ENCODE measurements around the gene SNX13.
"Not testable (repeated sequence)": the region's sequence is repeated elsewhere in the genome, so short reads cannot be mapped to it uniquely, and the experiment has no call there.

SNX13 gene

DNA sequence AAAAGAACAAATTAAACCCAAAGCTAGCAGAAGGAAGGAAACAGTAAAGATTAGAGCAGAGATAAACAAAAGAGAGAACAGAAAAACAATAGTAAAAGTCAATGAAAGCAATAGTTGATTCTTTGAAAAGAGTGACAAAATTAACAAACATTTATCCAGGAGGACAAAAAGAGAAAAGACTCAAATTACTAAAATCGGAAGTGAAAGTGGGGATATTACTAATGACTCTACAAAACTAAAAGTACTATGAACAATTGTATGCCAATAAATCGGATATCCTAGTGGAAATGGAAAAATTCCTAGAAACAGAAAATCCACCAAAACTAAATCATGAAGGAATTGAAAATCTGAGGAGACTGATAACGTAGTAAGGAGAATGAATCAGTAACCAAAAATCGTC lies 96.3 kb downstream of the SNX13 start:
- DNase-seq, result no peak

DNA sequence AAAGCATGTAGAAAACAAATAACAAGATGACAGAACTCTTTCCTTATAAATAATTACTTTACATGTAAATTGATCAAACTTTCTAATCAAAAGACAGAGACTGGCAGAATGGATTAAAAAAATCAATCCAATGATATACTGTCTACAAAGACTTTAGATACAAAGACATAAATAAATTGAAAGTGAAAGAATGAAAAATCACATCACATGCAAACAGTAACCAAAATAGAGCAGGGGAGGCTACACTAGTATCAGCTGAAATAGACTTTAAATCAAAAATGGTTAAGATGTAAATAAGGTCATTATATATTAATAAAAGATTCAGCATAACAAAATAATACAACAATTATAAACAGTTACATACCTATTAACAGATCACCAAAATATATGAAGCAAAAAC lies 97.3 kb downstream of the SNX13 start:
- no peak for DNase-seq

- no peak for DNase-seq
Measured at GRCh38 chr7:17832820-17833355, 107.4 kb downstream of the SNX13 start.

DNA sequence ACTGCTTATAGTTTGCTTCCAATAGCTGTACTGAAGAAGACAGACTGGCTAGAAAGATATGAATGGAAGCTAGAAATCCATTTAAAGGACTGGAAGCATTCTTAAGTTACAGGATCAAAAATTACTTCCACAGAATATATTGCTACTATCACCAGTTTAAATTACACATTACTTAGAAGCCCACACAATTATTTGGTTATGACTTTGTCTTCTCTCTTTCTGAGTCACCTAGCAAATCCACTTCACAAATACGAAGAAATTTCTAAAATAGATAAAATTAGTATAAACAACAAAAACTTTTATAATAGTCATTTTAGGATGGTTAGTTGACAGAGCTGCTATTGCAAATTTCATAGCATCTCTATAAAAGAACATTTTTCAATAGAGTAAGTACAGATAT lies 108.1 kb downstream of the SNX13 start:
- no peak for DNase-seq

DNA sequence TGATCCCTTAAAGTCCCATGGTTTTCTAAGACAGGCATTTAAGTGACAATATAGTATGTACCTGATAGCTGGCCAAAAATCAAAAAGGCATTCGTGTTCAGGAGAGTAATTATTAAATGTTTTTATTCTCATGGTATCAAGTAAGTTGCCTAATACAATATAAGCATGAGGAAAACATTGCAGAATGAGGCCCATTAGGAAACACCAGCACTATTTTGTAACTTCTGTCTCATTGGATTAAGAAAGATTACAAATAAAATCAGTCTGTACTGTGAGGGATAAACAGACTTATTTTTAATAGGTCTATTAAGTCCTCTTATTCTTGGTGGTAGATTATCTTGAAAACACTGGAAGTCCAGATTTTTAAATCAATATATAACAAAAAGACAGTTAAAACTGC lies 110.1 kb downstream of the SNX13 start:
- no peak for DNase-seq

- no peak for DNase-seq
Measured at GRCh38 chr7:17829001-17829400, 111.3 kb downstream of the SNX13 start.

- no peak for DNase-seq
Measured at GRCh38 chr7:17822547-17823173, 117.6 kb downstream of the SNX13 start.

DNA sequence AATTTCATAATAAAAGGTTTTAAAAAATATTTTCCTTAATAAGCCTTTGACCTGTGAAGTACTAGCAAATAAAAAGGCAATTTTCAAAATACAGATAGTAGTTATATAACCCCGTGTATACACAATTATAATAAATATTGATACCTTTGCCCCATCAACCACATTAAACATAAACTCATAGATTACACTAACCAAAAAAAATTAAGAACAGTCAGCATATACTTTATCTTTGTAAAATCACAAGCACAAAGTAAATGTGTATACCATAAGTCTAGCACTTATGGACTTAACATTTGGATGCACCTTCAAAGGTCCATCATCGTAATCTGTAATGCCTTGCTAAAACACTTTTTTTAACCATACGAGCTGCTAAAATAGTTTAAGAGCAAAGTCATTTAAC lies 123.4 kb downstream of the SNX13 start:
- no peak for DNase-seq

- no peak for DNase-seq
Measured at GRCh38 chr7:17815318-17815717, 125.0 kb downstream of the SNX13 start.

GRCh38 chr7:17814058-17814457 lies 126.2 kb downstream of the SNX13 start:
- DNase-seq, result no peak

DNA sequence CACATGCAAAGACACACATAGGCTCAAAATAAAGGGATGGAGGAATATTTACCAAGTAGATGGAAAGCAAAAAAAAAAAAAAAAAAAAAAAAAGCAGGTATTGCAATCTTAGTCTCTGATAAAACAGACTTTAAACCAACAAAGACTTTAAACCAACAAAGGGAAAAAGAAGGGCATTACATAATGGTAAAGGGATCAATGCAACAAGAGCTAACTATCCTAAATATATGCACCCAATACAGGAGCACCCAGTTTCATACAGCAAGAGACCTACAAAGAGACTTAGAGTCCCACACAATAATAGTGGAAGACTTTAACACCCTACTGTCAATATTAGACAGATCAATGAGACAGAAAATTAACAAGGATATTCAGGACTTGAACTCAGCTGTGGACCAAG lies 131.1 kb downstream of the SNX13 start:
- not testable (repeated sequence) for DNase-seq

GRCh38 chr7:17807242-17807641 lies 133.1 kb downstream of the SNX13 start:
- no peak for DNase-seq

GRCh38 chr7:17806631-17807030 lies 133.7 kb downstream of the SNX13 start:
- DNase-seq, result no peak

DNA sequence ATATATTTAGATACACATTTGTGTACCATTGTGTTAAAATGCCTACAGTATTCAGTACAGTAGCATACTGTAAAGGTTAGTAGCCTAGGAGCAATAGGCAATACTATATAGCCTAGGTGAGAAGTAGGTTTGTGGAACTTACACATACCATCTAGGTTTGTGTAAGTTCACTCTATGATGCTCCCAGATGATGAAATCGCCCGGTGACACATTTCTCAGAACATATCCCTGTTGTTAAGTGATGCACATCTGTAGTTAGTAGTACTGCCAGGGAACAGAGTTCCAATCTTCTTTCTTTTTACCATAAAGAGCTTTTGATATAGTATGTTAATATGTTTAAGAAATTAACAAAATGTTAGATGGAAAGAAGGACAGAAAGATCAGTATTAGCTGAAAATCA lies 138.2 kb downstream of the SNX13 start:
- no peak for DNase-seq

- no peak for DNase-seq
Measured at GRCh38 chr7:17792075-17792936, 148.0 kb downstream of the SNX13 start.

DNA sequence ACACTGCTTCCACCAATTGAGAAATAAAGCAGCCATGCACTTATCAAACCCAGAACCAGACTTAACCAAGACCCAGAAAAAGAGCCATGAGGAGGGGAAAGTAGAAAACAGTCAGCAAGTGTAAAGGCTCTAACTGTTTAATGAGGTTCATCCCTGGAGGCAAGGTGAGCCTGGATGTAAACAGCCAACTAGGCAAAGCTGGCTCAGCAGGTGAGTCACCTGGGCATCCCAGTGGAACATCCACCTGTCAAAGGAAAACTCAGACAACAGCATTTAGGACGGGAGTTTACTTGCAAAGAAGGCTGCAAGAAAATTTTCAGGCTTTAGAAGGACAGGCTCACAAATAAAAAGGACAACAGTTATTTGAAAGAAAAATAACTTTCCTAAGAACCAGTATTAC lies 153.0 kb downstream of the SNX13 start:
- DNase-seq, result no peak

GRCh38 chr7:17786314-17786852 lies 153.9 kb downstream of the SNX13 start:
- no peak for DNase-seq

- no peak for DNase-seq
Measured at GRCh38 chr7:17782216-17782549, 158.1 kb downstream of the SNX13 start.

- DNase-seq, result no peak
Measured at GRCh38 chr7:17781491-17782215, 158.6 kb downstream of the SNX13 start.

DNA sequence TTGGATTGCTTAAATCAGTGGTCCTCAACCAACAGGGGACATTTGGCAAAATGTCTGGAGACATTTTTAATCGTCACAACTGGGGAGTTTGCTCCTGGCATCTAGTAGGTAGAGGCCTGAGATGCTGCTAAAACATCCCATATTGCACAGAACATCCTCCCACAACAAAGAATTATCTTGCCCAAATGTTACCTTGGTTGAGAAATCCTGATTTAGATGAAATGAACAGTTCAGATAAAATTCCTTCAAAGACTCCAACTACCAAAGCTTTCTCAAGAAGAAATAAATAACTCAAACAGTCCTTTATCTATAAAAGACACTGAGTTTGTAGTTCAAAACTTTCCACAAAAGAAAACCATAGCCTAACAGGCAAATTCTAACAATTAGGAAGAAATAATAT lies 160.9 kb downstream of the SNX13 start:
- no peak for DNase-seq

DNA sequence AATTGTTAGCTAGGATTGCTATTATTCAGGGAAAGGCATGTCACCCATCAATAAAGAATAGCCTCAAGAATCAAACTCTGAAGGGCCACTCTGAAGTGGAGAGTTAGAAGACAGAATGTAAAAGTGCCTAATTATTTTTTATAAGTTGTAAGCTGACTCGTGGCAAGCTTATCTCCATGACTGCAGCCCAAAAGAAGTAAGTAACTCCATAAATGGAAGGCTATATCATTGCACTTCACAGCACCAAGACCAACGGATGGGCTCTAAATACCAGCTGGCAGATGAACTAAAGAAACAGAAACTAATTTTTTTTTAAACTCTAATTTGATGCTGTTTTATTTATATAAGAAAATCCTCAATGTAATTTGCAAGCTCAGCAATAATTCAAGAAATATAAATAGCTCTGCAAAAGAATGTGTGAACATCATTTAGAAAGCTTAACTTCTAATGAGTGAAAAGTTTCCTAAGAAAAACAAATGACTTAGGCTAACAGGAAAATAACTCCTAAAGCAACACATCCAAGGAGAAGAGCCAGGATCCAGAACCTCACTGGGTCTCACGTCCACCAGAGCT lies 165.5 kb downstream of the SNX13 start:
- DNase-seq, result no peak

DNA sequence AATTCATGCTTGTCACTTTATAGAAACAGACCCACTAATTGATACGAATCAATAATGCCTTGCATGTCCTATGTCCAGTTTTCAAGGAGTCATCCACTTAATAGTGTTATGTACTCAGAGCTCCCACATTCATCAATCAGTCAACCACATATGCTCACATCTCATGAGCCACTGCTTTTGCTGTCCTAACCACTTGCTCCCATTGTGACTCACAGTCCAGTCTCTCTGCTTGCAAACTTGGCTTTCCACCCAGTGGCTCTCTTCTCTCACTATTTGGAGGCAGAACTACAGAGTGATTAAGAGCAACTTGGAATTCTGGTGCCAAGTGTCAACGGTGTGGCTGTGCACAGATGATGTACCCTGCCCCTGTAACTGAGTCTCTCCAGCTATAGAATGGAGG lies 166.0 kb downstream of the SNX13 start:
- no peak for DNase-seq

DNA sequence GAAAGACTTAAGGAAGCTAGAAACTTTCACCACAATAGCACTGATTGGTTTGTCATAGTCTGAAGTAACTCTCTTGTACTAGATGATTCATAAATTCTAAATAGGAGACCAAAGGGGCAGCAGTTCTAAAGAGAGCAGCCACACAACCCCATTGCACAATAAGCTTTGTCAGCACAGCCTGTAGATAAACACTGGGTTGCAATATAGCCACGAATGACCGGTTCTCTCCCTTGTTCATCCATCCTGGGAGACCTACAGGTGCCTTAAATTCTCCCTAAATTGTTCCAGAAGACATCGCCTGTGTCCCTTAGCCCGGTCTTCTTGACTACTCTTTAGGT lies 167.0 kb downstream of the SNX13 start:
- no peak for DNase-seq
